Measurements from ENCODE around the gene FAM124B.
"Not testable (repeated sequence)": the region's sequence is repeated elsewhere in the genome, so short reads cannot be mapped to it uniquely, and the experiment has no call there.

Gene FAM124B

DNA sequence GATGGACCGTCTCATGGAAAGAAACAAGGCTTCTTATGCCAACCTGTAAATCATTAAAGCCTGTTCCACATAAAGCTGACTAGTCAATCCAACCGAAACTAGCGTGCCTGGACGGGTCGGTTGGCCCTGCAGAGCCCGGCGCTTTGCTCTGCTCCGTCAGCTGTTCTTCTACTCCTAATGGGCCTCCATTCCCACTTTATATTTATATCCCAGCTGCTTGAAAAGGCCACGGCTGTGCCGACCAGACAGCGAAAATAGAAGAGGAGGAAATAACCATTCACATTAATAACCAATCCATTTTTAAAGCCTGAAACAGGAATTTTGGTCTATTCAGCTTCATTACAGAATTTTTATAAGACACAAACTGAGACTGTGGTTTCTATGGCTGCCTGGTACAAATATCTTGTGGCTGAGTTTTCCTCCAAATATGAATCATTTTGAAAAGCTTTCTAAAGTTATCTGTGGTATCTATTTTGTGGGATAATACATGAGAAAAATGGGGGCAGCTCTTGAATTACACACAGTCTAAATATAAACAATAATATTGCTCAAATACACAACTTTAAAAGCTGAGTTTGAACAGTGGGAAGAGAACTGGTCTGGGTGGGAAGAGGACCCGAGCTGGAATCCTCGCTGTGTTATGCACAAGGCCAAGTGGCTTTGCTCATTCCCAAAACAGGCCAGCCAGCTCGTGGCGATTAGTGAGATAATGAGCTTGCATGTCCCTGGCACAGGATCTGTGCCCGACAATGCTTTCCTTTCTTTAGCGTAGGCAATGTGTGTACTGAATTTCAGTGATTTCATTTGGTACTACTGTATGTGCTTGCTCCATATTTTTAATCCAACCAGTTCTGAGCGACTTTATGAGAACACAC is 10.5 kb upstream of the FAM124B start:
- no peak for DNase-seq

DNA sequence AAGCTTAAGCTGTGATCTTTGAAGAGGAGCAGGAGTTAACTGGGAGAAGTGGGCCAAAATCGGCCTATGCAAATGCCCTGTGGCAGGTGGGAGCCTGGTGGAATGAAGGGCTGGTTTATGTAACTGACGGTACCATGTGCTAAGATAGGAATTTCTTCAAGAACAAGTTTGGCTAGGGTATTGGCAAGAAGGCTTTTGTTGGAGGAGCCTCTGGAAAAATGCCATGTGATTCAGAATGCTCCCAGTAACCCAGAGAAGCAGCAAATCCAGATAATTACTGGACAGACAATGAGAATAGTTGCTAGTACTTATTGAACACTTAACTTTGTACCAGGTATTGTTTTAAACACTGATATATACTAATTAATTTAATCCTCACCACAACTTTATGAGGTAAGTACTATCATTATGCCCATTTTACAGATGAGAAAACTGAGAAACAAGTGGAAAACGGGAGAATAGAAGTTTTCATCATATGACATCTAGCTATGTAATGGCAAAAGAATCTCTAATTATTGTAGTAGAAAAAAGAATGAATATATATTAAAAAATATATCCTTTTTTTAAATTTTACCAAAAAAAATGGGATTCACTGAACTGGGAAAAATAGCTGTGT is 9.1 kb upstream of the FAM124B start:
- no peak for DNase-seq

DNA sequence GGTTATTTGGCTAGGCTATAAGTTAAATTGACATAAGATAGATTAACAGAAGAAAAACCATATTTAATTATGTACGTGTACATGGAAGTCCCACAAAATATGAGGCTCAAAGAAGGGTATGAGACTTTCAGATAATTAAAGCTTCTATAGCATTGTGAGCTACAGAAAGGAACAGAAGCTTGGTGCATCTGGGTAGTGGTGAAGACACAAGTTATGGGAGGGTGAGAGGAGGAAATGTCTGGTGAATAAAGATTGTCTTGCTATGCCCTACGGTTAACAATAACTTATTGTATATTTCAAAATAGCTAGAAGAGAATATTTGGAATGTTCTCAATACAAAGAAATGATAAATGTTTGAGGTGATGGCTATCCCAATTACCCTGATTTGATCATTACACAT is 6.8 kb upstream of the FAM124B start:
- DNase-seq: no peak

- DNase-seq: no peak
Observed at GRCh38 chr2:224407241-224407701, 5.4 kb upstream of the FAM124B start.

- DNase-seq: no peak
Observed at GRCh38 chr2:224405841-224406370, 4.0 kb upstream of the FAM124B start.

DNA sequence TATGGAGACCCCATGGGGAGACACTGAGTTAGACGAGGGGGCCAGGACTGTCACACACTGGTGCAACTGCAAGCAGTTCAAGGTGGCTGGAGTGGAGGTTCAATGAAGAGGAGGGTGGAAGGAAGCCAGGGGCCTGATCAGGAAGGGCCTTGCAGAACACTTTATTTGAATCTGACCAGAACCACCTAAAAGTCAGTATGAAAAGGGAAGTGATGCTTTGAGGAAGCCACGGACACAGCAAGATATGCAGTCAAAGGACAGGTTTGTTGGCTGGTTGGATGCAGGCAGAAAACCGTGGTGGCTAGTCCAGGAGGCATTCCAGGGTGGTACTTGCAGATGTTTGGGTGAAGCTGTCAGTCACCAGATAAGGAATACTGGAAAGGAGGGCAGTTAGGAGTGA is 3.5 kb upstream of the FAM124B start:
- DNase-seq: no peak

- no peak for DNase-seq
Observed at GRCh38 chr2:224404796-224405195, 2.9 kb upstream of the FAM124B start.

DNA sequence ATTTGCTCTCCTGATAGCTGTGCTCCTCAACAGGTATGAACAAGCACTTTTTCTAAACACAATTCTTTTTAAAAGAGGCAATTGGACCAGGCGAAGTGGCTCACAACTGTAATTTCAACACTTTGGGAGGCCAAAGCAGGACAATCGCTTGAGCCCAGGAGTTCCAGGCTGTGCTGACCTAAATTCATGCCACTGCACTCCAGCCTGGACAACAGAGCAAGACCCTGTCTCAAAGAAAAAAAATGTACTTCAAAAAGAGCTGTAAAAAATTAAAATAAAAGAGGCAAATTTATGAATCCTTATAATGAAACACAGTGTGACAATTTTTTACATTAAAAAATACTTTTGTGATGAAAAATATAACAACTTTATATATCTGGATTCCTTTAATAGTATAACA is 1.8 kb upstream of the FAM124B start:
- DNase-seq: no peak

- DNase-seq: no peak
Observed at GRCh38 chr2:224400886-224401632, 848 bp downstream of the FAM124B start.

- no peak for DNase-seq
Observed at GRCh38 chr2:224400174-224400810, 1.6 kb downstream of the FAM124B start.

GRCh38 chr2:224398289-224398688 is 3.6 kb downstream of the FAM124B start:
- DNase-seq: no peak

DNA sequence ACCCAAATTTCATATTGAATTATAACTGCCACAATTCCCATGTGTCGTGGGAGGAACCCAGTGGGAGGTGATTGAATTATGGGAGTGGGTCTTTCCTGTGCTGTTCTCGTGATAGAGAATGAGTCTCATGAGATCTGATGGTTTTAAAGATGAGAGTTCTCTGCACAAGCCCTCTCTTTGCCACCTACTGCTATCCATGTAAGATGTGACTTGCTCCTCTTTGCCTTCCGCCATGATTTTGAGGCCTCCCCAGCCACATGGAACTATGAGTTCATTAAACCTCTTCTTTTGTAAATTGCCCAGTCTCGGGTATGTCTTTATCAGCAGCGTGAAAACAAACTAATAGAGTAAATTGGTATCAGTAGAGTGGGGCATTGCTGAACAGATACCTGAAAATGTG is 4.8 kb downstream of the FAM124B start:
- not testable (repeated sequence) for DNase-seq

- no peak for DNase-seq
Observed at GRCh38 chr2:224395620-224396390, 6.1 kb downstream of the FAM124B start.

DNA sequence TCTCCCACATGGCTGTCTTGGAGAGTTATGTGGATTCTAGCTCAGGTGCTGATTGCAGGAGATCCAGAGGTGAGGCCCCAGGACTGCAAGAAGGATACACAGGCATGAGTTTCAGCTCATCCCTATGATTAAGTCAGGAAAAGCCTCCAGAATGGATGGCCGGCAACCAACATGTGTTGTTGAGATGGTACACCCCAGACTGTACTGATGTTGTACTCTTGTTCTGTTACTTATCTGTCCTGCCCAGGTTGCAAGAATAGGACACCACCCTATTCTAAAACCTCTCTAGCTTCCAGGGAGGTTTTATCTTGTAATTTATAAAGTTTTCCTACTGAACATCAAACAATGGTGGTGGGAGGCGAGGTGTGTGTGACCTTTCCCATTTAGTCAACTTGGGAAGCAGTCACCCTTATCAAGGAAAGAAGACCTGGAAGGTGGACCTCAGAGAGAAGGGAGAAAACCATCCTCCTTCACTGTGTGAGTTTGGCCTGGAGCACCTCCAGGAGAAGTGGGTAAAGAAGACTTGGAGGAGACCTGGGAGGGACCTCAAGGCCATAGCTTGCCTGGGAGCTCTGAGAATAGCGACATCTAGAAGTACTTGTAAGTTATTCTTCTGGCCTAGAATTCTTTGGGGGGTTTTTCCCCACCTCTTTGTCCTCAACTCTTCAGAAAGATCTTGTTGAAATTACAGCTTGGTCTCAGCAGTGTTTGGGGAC is 8.6 kb downstream of the FAM124B start:
- DNase-seq: no peak

DNA sequence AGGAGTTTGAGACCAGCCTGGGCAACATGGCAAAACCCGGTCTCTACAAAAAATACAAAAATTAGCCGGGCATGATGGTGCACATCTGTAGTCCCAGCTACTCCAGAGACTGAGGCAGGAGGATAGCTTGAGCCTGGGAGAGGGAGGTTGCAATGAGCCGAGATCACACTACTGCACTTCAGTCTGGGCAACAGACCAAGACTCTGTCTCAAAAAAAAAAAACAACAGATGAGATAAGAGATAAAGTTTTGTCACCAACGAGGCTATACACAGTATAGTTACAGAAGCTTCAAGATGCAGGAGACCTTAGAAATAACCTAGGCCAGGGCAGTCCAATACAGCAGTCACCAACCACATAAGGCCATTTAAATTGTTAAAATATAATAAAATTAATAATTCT is 9.4 kb downstream of the FAM124B start:
- no peak for DNase-seq

- DNase-seq: no peak
Observed at GRCh38 chr2:224389317-224389716, 12.6 kb downstream of the FAM124B start.

DNA sequence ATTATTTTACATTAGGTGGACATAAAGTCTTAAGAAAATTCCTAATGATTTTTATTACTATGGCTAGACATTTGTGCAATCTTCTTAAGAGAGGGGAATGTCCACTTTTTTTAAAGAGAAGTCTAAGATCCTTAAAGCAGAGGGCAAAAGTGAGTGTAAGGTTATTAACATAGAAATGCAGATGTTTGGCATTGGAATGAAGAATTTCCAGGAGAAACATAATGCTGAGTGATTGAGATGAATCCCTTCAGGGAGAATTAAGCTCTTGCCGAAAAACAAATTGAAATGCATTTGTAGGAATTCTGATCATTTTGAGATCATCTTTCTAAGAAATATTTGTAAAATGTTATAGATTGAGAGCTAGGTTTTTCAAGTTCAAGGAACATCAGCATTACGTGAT is 15.0 kb downstream of the FAM124B start:
- DNase-seq: no peak

DNA sequence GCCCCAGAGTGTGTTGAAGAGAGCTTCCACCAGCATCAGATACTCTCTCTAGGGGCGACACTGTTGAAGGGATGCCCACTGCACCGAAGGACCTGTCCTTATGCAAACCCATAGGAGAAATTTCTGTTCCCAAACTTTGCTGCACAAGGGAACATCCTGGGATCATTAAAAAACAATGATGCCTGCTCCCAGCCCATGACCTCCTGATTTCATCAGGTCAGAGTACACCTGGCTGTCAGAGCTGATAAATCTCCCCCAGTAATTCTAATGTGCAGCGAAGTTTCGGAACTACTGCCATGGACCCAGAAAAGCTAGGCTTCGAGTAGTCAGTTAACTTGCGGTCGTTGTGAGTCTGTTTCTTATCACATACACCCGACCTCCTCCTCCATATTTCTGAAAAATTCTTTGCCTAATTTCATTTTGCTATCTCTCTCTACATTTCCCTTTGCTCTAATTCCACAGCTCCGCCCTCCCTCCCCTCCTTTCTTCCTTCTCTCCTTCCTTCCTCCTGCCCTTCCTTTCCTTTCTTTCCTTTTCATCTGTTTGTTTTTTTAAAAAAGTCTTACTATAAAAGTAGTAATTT is 18.8 kb downstream of the FAM124B start:
- DNase-seq: no peak

- not testable (repeated sequence) for DNase-seq
Observed at GRCh38 chr2:224382280-224382647, 19.6 kb downstream of the FAM124B start.

- no peak for DNase-seq
Observed at GRCh38 chr2:224381521-224382279, 20.2 kb downstream of the FAM124B start.

Data from activated gamma-delta T cell treated with Interleukin-2 at 50 U/mL for 16 hours (primary cell).